ENCODE data around the gene C2CD4C.
"Not testable (repeated sequence)": the region's sequence is repeated elsewhere in the genome, so short reads cannot be mapped to it uniquely, and the experiment has no call there.

Gene C2CD4C

DNA sequence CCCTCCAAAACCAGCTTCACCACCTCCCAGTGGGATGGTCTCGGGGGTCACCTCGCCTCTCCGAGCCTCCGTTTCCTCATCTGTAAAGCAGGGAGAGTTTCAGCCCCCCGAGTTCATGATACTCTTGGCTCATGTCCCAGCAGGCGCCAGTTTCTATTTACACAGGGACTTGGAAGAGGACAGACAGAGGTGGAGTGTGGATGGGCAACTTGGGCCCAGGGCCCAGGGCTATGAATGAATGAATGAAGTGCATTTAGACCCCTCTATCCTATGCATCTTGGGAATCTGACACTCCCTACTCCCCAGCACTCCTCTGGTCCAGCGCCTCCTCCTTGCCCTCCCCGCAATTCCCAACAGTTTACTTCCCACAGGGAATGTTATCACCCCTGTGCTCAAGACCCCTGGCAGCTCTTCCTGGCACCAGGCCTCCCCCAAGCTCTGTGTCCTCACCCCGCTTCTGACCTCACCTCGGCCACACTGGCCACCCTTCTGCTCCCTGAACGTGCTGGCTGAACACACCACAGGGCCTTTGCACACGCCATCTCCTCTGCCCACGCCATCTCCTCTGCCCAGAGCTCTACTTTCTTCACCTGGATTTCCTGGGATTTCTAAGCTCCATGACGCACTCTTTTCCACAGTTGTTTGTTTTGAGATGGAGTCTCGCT, 4.9 kb upstream of the C2CD4C start:
- DNase-seq = no peak

DNA sequence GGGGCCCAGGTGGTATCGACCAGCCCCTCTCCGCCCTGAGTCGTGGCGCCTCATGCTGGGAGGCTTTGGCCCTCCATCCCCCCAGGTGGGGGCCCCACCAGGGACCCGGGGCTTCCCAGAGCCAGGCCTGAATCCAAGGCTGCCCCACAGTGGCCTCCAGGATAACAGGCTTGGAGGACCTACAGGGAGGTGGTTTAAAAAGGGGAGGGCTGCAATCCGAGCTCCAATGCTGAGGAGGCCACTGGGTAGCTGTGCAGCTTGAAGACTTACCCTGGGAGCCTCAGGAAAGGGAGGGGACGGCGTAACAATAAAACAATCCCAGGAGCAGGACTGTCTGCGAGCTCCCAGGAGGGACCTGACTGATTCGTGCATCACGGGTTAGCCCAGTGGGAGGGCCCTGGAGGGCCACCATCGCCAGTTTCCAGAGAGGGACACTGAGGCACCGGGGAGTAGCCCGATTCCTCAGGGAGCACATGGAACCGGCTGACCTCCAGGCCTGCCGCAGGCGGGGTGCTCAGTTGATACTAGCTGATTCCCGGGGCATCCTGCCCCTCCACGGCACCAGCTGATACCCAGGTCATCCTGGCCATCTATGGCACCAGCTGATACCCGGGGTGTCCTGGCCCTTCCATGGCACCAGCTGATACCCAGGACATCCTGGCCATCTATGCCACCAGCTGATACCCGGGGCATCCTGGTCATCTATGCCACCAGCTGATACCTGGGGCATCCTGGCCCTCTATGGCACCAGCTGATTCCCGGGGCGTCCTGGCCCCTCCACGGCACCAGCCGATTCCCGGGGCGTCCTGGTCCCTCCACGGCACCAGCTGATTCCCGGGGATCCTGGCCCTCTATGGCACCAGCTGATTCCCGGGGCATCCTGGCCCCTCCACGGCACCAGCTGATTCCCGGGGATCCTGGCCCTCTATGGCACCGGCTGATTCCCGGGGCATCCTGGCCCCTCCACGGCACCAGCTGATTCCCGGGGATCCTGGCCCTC, 3.7 kb upstream of the C2CD4C start:
- no peak for DNase-seq

DNA sequence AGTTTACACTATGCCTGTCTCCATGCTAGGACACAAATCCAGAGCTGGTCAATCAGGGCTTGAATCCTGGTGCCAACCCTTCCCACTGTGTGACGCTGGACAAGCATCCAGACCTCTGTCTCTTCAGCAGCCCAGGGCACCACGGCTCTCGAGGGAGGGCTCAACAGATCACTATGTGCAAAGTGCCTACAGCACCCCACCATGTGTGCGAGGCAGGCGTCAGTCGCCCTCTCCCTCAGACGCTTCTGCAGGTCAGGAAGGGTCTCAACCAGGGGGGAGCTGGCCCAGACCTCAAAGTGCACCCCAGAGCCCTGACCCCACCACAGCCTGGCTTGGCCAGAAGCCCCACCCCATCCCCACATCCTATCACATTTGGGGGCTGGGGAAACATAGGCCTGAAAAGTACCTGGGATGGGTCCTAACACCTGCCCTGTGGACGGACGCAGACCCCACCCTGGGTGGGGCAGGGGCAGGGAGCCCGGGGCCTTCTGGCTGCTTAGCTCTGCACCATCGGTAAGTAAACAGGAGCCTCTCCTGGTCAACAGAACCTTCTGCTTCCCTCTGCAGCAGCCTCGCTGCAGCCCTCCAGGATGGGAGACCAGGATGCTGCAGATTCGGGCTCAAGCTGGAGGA, 2.9 kb upstream of the C2CD4C start:
- no peak for DNase-seq

DNA sequence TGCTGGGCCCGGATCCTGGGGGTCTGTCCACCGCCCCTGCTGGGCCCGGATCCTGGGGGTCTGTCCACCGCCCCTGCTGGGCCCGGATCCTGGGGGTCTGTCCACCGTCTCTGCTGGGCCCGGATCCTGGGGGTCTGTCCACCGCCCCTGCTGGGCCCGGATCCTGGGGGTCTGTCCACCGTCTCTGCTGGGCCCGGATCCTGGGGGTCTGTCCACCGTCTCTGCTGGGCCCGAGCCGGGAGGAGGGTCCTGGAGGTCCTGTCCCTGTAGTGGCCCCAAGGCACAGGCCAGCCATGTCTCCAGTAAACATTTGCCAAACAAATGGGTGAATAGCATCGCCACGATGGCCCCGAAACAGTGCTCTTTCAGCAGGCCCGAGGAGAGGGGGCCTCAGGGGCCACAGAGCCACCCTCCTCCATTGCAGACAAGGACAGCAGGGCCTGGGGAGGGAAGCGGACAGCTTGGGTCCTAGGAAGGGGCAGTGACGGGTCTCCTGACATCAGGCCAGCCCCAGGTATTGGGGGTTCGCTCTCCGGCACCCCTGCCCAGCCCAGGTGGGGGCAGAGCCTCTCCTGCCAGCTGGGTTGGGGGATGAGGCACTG, 2.3 kb upstream of the C2CD4C start:
- DNase-seq = not testable (repeated sequence)

DNA sequence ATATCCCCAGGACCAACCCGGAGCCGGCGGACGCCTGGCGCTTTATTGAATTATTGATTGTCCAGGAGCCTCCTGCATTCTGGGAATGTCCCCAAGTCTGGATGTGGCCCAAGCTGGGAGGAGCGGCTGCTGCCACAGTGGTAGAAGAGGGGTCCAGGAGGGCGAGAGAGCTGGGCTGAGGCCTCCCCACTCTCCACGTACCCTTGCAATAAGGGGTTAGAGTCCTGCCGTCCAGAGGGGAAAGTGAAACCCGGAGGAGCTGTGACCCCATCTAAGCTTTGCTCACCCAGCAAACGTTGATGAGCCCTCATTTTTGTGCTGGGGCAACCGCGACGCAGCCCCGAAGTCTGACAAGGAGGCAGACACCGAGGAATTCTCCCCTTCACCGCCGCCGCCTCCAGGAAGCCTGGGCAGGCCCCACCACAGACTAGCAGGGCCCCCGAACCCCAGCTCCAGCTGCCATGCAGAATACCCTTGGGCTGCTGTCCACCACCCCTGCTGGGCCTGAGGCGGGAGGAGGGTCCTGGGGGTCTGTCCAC, 1.4 kb upstream of the C2CD4C start:
- no peak for DNase-seq

DNA sequence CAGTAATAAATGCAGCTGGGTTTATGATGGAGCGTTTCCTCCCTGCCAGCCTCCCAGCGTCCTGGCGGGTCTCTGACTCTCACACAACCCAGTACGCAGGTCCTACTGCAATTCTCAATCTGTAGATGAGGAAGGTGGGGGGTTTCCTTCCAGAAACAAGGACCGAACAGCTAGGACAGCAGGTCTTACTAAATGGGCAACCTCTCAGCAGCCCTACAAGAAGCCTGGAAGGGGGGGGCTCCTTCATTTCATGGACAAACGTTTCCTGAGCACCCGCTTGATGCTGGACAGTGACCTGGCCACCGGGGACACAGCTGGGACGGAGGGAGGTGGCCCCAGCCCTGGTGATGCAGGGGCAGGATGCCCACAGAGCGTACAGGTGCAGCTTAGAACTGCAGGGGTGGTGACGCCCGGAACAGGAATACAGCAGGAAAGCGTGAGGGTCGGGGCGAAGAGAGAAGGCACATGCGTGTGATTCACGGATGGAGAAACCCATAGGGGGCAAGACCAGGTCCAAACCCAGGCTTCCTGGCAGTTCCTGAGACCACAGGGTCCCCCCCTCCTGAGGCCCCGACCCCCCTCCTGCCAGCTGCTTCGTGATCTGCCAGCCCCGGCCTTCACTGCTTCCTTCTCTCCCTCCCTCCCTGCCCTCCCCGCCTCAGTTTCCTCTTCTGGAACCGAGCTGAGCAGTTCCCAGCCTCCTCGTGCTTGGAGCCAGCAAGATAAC, 732 bp upstream of the C2CD4C start:
- DNase-seq = no peak

DNA sequence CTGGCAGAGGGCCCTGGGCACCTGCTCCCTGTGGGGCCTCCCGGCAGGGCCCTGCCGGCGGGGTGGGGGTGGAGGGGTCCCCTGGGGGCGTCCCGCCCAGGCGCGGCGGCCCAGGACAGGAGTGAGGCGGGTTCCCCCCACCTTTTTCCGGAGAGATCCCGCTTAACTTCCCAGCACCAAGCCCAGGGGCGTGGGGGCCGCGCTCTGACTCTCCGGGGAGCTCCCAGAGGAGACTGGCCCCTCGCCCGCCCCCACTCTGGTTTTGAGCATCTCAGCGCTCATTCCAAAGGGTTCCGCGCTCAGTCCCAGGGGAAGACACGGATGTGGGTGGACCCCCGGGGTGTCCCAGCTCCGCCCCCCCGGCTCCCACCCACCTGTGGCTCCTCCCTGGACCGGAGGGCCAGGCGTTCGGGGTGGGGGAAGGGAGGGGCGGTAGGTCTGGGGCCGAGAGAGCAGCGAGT, 476 bp downstream of the C2CD4C start:
- no peak for DNase-seq

DNA sequence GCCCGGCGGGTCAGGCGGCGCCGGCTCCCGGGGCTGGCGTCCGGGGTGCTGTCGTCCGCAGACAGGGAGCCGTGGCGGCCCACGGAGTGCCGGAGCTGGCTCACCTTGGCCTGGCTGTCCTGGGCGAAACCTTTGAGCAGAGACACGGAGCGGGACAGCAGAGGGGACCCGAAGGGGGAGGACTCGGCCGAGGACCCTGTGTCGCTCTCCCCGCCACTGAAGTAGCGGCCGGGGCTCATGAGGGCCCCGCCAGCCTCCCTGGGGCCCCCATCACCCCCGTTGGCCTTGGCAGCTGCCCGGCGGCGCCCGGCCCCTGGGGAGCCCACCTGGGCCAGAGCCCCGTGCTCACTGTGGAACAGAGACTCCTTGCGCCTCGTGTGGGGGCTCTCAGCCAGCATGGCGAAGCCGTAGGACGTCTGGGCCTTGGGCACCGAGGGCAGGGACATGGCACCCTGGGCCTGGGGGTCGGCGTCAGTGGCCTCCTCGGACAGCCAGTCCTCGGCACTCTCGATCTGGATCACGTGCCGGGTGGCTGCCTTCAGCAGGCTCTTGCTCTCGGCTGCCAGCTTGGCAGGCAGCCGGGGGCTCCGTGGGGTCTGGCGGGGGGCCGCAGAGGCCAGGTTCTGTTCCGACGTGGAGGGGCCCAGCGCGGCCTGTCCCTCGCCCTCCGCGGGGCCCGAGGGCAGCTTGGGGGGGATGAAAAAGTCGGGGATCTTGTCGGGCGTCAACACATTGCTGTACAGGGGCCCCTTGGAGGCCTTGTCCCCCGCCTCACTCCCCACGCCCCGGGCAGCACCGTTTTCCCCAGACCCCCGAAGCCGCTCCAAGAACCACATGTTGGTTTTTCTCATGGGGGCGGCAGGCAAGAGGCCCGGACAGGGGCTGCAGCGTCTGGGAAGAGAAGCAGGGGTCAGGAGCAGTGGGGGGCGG, 1.2 kb downstream of the C2CD4C start:
- no peak for DNase-seq

DNA sequence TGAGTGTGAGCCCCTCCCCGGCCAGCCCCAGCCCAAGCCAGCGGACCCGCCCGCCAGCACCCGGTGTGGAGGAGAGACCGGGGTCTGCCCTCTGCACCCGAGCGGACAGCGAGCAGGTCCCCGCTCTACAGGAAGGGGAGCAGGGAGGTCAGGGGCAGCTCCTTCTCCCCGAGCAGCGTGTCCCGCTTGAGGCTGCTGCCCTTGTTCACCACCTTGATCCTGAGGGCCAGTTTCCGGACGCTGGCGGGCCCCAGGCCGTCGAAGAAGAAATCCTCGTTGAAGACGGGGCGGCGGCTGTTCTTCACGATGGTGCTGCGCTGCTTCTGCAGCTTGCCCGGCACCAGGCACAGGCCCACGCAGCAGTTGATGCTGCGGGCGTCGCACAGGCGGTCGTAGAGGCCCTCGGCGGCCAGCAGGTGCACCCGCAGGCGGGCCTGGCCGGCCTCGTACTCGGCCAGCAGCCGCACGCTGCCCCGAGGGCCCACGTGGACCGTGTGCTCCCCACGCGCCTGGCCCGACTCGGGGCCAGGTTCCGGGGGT, 1.9 kb downstream of the C2CD4C start:
- DNase-seq = no peak

DNA sequence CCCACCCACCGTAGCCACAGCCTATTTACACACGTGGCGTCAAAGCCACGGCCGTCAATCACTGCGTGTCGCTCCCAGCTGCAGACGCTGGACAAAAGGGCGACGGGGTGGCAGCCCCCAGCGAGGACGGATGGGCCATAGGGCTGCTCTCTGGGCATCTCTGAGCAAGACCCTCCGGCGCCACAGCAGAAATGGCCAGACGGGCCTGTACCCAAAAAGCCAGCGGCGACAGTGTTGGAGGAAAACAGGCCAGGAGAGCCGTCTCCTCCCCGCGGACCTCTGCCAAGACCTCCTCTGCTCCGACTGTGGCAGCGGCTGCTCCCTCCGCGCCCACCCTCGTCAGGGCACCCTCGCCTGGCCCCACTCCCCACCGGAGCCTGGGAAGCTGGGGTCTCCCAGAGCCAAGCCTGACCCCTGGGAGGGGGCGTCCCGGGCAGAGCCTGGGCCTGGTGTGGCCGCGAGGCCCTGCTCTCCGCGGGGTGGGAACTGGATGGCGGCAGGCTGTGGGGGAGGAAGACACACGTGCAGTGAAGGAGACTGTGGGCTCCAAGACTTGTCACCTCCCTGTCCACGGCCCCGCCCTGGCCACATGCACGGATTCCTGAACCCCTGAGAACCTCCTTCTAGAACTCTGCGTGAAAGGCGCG, 2.7 kb downstream of the C2CD4C start:
- no peak for DNase-seq

DNA sequence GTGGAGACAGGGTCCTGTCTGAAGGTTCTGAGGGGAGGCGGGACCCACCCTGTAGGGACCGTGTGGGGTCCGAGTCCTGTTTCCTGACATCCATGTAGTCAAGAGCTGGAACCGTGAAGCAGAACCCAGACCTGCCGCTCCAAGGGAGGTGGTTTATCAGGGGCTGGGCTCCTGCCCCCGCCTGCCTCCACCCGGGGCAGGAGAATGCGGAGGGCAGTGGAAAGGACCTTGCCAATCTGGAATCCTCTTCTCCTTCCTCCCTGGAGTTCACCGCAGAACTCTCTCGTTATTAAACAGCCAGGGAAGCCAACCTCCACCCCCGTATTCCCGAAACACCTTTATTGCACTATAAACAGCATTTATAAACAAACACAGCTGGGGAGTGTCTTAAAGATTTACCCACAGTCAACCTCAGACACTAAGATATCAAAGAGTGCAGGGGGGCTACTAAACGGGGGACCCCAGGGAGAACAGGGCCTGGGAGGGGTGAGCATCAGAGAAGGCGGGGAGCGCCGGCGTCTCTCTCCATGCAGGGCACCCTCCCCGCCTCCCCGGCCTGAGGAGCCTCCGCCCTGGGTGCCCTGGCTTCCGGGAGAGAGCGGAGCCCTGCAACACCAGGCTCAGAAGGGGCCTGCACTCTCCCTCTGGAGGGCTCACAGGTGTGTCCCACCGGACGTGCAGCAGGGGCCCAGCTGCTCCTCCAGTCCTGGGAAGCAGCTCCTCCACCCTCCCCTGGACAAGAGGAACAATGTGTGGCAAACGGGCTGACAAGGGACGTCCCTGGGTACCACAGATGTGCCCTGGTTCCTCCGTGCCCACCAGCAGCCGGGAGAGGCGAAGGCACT, 3.6 kb downstream of the C2CD4C start:
- DNase-seq = no peak

DNA sequence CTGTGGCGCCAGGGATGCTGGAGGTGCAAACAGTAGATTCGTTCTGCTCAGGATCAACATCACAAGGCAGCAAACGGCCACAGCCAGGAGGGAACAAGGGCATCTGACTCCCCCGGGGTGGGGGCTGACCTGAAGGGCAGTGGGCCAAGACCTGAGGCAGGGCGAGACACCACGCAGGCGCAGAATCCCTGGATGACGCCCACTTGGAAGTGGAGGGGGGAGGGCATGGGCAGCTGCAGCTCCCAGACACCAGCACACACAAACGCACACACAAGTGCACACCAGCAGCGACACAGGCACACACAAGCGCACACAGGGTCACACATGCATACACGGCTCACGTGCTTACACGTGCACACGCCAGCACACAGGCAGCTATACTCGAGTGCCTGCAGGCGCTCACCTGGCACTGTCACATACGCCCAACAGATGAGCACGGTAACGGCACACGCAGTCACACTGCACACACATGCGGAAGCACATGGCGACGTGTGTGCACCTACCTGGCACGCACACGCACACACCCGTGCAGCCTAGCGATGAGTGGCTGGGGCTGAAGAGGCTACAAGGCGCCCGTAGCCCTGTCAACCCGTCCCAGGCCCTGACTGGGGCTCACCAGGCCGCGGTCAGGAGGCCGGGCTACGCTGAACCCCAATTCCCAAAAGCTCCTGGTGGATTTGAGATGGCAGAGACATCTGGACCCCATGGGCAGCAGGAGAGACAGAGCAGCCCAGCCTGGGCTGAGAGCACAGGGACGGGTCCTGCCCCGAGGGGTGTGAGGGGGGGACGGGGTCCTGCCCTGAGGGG, 5.5 kb downstream of the C2CD4C start:
- DNase-seq = no peak

DNA sequence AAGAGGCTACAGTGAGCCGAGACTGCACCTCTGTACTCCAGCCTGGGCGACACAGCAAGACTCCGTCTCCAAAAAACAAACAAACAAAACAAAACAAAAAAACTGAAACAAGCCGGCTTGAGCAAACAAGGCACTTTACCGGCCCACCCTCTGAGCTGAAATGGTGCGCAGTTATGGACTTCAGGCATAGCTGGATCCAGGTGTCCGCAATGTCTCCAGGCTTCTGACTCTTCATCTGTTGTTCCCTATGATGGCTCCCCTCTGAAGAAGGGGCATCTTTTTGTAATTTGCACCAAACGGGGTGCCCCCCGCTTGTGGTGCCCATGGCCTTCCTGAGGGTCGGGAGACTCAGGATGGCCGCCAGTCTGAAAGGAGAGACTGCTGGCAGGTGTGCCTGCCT, 6.2 kb downstream of the C2CD4C start:
- DNase-seq = no peak

DNA sequence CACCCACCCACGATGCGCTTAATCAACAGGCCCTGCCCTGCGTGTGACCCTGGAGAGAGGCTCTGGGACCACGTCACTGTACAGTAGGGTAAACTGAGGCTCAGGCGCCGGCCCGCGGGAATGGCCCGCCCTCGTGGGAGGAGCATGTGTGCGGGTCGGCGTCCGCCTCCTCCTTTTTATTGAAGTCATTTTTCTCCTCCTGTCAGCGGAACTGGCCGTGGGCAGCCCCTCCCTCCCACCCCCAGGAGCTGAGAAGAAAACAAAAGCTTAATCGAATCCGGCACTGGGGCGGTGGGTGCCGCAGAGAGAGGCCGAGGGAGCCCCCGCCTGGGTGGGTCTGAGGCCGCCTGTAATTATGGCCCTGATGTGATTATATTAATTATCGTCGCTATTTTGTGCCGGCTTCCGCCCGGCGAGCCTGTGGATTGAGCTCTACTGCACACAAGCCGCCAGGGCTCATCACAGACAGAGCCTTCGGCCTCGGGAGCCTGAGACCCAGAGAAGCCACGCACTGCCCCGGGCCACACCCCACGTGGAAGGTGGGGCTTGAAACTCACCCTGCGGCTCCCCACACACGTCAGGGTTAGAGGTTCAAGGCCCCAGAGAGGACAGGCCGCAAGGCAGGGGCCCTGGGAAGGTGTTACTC, 7.0 kb downstream of the C2CD4C start:
- DNase-seq = no peak

DNA sequence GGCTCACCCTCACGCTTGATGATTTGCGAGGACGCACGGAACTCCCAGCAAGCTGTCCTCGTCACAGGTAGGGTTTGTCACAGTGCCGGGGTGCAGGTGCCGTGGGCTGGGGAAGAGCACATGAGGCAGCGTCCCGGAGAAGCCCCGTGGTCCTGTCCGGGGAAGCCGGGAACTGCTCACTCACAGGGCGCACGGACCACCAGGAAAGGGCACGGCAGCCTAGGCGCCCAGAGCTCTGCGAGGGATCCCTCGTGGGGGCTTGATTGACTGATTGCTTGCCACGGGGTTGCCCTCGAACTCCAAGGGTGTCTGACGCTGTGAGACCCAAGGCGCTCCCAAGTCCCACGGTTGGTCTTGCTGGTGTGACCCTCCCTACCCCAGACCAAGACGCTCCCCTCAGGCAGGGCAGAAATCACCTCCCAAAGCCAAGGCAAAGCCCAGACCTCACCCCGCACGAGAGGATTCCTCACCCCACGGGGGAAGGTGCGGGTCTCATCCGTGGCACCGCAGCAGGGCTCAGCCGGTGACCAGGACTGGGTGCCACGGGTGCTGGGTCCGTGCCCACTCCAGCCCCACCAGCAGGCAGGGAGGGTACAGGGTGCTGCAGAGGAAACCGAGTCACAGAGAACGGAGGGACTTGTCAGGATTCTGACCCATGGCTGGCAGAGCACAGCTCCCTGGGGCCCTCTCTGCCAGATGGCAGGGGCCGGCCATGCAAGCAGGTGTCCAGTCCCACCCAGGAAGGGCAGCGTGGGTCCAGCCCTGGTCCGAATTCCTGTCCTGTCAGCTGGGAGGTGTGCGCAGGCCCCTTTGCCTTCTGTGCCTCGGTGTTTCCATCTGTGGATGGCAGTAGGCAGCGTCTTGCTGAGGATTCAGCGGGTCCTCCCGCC, 7.7 kb downstream of the C2CD4C start:
- DNase-seq = no peak

DNA sequence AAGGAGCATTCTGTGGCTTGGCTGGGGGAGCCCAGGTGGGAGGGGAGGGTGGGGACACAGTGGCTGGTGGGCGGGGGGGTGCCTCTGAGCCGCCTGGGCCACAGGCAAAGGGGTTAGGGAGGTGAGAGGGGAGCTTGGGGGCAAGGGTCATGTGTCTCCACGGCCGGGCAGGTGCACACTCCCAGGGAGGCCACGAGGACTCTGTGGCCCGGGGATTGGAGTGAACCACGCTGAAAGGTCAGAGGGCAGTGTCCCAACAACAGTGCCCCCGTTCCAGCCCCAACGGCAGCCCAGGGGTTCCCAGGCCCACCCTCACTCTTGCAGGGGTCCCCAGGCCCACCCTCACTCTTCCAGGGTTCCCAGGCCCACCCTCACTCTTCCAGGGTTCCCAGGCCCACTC, 9.6 kb downstream of the C2CD4C start:
- DNase-seq = no peak

DNA sequence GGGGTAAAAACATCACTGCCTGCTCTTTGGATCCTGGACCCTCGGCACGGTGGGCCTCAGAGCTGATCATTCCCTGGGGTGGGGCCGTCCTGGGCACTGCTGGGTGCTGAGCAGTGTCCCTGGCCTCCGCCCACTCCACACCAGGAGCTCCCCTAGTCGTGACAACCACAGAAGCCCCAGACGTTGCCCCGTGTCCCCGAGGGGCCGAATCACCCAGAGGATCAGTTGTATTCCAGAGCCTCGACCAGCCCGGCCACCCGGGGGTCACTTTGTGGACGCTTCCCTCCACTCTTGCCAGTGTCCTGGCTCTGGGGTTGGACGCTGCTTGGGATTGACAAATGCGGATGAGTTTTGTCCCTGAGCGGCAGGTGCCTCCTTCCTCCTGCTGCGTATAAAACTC, 10.2 kb downstream of the C2CD4C start:
- no peak for DNase-seq

Data from inflammatory macrophage (primary cell).